ENCODE data around the gene MLLT3.

MLLT3 gene

DNA sequence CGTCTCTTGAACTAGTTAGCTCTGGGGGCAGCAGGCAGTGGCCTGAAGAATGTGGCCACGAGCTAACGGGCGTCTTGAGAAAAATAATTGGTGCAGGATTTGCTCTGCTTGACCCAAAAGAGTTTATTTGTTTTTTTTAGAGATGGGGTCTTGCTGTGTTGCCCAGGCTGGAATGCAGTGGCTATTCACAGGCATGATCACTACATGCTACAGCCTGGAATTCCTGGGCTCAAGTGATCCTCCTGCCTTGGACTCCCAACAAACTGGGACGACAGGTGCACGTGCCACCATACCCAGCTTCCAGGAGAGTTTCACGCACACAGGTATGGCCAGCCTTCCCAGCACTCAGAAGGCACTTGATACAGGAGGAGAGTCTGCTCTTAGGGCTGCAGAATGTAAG, 203.8 kb downstream of the MLLT3 start:
- TF ChIP-seq CTCF (IDR thresholded peaks at IDR 0.05; ENCODE audit: control extremely low read depth, extremely low read depth, low read depth, missing control alignments), result no peak
- POLR2A ChIA-PET, result no interaction called here
- CTCF ChIA-PET, result interaction anchor here (1.1 to 1.9 kb wide), 2 partner anchors 11 to 523 kb away, joined by 3 to 5 read pairs; no protein-coding TSS in a partner anchor
- no peak for DNase-seq (ENCODE audit: extremely low spot score)

GRCh38 chr9:20417373-20418080, 204.8 kb downstream of the MLLT3 start:
- POLR2A ChIA-PET, result no interaction called here

DNA sequence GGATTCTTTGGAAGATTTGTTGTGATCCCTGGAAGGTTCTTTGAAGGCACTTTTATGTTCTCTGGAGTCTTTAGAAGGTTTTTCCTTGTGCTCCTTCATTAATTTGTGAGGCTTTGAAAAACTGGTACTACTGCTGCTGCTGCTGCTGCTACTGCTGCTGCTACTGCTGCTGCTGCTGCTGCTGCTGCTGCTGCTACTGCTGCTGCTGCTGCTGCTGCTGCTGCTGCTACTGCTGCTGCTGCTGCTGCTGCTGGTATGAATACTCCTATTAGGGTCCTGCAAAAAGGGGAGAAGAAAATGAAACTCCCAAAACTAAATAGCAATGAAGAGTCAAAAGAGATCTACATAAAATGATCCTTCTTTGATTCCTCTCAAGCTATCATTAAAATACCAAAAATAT, 208.1 kb downstream of the MLLT3 start:
- TF ChIP-seq CTCF (IDR thresholded peaks at IDR 0.05; ENCODE audit: control extremely low read depth, extremely low read depth, low read depth, missing control alignments), result no peak
- POLR2A ChIA-PET, result no interaction called here
- no peak for DNase-seq (ENCODE audit: extremely low spot score)
- CTCF ChIA-PET, result interaction anchor here (1.7 kb wide), 1 partner anchor 9 kb away, joined by 6 read pairs; no protein-coding TSS in a partner anchor

More at GRCh38 chr9:20417373-20418080, 204.8 kb downstream of the MLLT3 start:
- CTCF ChIA-PET, result no interaction called here
- TF ChIP-seq CTCF (IDR thresholded peaks at IDR 0.05; ENCODE audit: control extremely low read depth, extremely low read depth, low read depth, missing control alignments), result no peak
- no peak for DNase-seq (ENCODE audit: extremely low spot score)

DNA sequence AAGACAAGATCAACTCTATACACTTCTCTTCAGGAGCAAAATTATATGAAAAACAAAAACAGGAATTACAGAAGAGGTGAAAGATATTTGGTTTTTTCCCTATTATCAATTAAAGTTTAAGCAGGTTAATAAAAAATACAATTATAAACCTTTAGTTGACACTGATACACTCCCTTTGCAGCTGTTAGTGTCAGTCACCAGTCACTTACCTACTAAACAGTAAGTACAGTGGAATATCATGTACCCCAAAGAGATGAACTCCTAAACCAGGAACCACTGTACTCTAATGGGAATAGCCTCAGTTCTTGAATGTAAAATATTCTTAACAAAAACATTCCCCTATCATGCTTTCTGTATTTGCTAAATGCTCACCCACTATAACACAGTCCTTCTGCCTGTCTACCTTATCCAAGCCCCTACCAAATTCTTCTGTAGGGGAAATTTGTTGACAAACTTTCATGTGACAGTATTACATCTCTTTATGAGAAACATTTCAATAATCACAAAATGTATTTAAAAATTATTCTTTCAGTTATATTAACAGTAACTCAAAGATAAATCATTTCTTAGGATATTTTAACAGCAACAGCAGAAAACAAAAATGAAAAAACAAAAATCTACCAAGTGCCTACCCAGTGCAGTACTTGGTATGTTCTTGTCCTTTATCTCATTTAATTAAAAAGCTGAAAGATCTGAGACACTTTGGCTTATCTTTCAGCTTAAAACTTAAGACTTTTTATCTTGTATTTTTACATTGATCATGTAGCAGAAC, 212.8 kb downstream of the MLLT3 start:
- ChIA-PET CTCF (interaction anchor here (0.7 to 1.6 kb wide), 5 partner anchors 11 to 532 kb away, joined by 3 to 5 read pairs (median 4); no protein-coding TSS in a partner anchor), POLR2A (no interaction called here)
- TF ChIP-seq CTCF (IDR thresholded peaks at IDR 0.05; ENCODE audit: control extremely low read depth, extremely low read depth, low read depth, missing control alignments), result no peak
- no peak for DNase-seq (ENCODE audit: extremely low spot score)

DNA sequence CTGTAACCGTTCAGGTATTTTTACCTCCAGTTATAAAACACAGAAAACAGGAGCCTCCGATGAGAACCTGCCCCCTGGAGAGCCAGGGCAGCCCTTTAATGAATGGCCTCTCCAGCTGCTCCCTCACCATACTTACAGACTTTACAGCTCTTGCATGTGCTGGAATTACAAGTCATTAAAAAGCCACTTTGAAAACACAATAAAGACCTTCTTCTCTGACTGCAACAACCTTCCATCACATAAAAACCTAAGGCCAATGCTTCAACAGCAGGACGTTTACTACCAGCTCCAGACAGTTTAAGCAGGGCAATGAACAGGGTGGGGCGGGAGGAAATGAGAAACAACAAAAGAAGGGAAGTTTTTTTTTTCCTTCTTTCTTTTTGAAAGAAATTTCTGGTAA, 213.8 kb downstream of the MLLT3 start:
- no peak for DNase-seq (ENCODE audit: extremely low spot score)
- no peak for TF ChIP-seq CTCF (IDR thresholded peaks at IDR 0.05; ENCODE audit: control extremely low read depth, extremely low read depth, low read depth, missing control alignments)
- POLR2A ChIA-PET, result no interaction called here
- CTCF ChIA-PET, result interaction anchor here (1.3 to 1.7 kb wide), 3 partner anchors 9 to 26 kb away, joined by 3 to 5 read pairs (median 4); no protein-coding TSS in a partner anchor

DNA sequence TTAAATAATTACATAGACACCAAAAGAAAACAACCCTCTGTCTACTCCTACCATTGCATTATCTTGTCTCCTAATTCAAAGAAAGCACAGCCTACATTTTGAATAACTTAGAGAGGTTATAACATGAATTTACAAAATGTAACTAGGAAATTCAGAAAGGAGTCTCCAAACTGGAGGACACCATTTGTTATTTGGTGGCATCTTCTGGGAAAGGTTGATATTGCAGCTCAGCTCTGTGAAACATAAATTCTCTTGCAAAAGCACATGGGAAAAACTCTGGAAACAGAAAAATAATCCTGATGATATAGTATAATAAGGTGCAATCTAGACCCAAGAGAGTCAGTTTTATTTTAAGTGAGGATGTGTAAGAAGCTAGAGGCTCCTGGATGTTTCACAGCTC, 215.3 kb downstream of the MLLT3 start:
- no peak for TF ChIP-seq CTCF (IDR thresholded peaks at IDR 0.05; ENCODE audit: control extremely low read depth, extremely low read depth, low read depth, missing control alignments)
- no peak for DNase-seq (ENCODE audit: extremely low spot score)
- CTCF ChIA-PET, result interaction anchor here (1.0 to 1.6 kb wide), 6 partner anchors 12 to 943 kb away, joined by 3 to 5 read pairs (median 4); no protein-coding TSS in a partner anchor
- POLR2A ChIA-PET, result no interaction called here
